ENCODE measurements around the gene KNOP1. TPM values are rescaled to one million over a fixed set of nuclear protein-coding genes. Genes with fewer than 3 reads are reported as not detected.

Gene KNOP1, protein sequence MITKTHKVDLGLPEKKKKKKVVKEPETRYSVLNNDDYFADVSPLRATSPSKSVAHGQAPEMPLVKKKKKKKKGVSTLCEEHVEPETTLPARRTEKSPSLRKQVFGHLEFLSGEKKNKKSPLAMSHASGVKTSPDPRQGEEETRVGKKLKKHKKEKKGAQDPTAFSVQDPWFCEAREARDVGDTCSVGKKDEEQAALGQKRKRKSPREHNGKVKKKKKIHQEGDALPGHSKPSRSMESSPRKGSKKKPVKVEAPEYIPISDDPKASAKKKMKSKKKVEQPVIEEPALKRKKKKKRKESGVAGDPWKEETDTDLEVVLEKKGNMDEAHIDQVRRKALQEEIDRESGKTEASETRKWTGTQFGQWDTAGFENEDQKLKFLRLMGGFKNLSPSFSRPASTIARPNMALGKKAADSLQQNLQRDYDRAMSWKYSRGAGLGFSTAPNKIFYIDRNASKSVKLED
- 17.9 TPM for total RNA-seq
- polyA plus RNA-seq (ENCODE audit: insufficient read depth, low read depth, low replicate concordance), result 10.2 TPM
- long read RNA-seq, donor 1, partial matches to known transcripts, result 39 of 39 reads
- long read RNA-seq, donor 1, other reads (novel, unspliced or antisense), result 0 of 39 reads
- long read RNA-seq, donor 2, partial matches to known transcripts, result 21 of 28 reads
- long read RNA-seq, donor 2, other reads (novel, unspliced or antisense), result 7 of 28 reads
- long read RNA-seq, donor 3, full-length matches to known transcripts, result 7 of 36 reads
- long read RNA-seq, donor 3, partial matches to known transcripts, result 29 of 36 reads
- long read RNA-seq, donor 3, other reads (novel, unspliced or antisense), result 0 of 36 reads
- long read RNA-seq, donor 4, full-length matches to known transcripts, result 6 of 20 reads
- long read RNA-seq, donor 4, partial matches to known transcripts, result 8 of 20 reads
- long read RNA-seq, donor 4, other reads (novel, unspliced or antisense), result 6 of 20 reads
- long read RNA-seq, donor 5, partial matches to known transcripts, result 0 of 1 reads
- long read RNA-seq, donor 5, other reads (novel, unspliced or antisense), result 0 of 1 reads
- long read RNA-seq, donor 6, full-length matches to known transcripts, result 8 of 48 reads
- long read RNA-seq, donor 6, partial matches to known transcripts, result 40 of 48 reads
- long read RNA-seq, donor 6, other reads (novel, unspliced or antisense), result 0 of 48 reads
- long read RNA-seq, donor 7, full-length matches to known transcripts, result 2 of 22 reads
- long read RNA-seq, donor 7, partial matches to known transcripts, result 15 of 22 reads
- long read RNA-seq, donor 7, other reads (novel, unspliced or antisense), result 5 of 22 reads
- long read RNA-seq, donor 8, full-length matches to known transcripts, result 3 of 39 reads
- long read RNA-seq, donor 8, partial matches to known transcripts, result 36 of 39 reads
- long read RNA-seq, donor 8, other reads (novel, unspliced or antisense), result 0 of 39 reads
- long read RNA-seq, donor 9, partial matches to known transcripts, result 15 of 15 reads
- long read RNA-seq, donor 9, other reads (novel, unspliced or antisense), result 0 of 15 reads
- long read RNA-seq, donor 10, partial matches to known transcripts, result 27 of 30 reads
- long read RNA-seq, donor 10, other reads (novel, unspliced or antisense), result 0 of 30 reads

DNA sequence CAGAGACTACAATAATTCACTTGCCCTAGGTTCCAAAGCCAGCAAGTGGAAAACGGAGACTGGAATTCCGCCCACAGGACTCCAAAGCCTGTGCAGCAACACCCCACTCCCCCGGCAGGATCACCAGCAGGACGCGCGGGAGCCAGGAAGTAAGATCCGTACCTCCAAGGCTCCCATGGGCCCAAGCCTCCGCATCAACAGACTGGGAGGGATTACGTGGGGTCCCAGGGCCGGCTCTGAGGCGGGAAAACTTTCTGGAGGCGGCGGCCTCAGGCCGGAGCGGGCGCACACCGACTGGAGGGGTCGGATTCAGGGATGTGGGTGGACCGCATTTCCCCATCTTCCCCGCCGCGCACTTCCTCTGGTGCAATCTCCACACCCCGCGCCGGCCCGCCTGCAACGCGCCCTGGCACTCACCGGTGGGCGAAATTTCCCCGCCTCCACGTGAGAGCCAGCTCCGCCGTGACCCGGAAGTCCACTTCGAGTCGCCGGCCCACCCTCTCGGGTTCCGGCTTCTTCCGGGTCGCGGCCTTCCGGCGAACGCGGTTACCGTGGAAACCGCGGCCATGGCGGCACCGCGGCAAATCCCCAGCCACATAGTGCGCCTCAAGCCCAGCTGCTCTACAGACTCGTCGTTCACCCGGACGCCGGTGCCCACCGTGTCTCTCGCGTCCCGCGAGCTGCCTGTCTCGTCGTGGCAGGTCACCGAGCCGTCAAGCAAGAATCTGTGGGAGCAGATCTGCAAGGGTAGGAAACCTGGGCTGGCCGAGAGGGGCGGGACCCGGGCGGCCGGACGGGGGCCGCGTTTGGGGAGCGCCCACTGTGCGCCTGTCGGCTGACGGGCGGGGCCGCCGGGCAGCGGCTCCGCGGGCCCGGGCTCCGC, at the start of gene KNOP1, which contains the start of gene IQCK:
TSS of gene KNOP1 (minus strand) at position 487 of the 883 bp plus-strand sequence. CDS start 3,192 bp downstream, outside the sequence.
TSS of gene IQCK (plus strand) at position 531 of the 883 bp plus-strand sequence. CDS start at position 567, 36 bp downstream.
- Histone ChIP-seq H3K9me3 (ENCODE audit: control insufficient read depth in 2 of 3, insufficient read depth in 1 of 3, low read length in 3 of 3) (no peaks in the 10 kb centered on the region), H3K4me3 (ENCODE audit: low read length in 3 of 3) (peak within 1 kb of the TSS; percentile 92 to 95 (median 93)), H3K36me3 (ENCODE audit: control insufficient read depth in 2 of 3, insufficient read depth in 3 of 3, low read length in 3 of 3) (peaks cover 0 to 3% (median 0%) of the 10 kb centered on the region in 3 donors), H3K27ac (ENCODE audit: low read depth in 2 of 2, low read length in 2 of 2) (peak within 1 kb of the TSS; percentile 78 to 86), H3K27me3 (ENCODE audit: control insufficient read depth, insufficient read depth, low read length) (no peaks in the 10 kb centered on the region), H3K9ac (ENCODE audit: low read length in 3 of 3) (peak within 1 kb of the TSS; percentile 13 to 85 (median 65)), H3K4me1 (ENCODE audit: control insufficient read depth in 2 of 3, insufficient read depth in 2 of 3, low read depth in 1 of 3, low read length in 3 of 3) (peaks cover 0 to 11% (median 0%) of the 10 kb centered on the region in 3 donors)
- intact Hi-C loops (cut with DNase I), result no loop called here
- DNase-seq (peak; percentile 91 to 97 (median 96)), FAIRE-seq (no peak)
- TF ChIP-seq, protein P1, sequence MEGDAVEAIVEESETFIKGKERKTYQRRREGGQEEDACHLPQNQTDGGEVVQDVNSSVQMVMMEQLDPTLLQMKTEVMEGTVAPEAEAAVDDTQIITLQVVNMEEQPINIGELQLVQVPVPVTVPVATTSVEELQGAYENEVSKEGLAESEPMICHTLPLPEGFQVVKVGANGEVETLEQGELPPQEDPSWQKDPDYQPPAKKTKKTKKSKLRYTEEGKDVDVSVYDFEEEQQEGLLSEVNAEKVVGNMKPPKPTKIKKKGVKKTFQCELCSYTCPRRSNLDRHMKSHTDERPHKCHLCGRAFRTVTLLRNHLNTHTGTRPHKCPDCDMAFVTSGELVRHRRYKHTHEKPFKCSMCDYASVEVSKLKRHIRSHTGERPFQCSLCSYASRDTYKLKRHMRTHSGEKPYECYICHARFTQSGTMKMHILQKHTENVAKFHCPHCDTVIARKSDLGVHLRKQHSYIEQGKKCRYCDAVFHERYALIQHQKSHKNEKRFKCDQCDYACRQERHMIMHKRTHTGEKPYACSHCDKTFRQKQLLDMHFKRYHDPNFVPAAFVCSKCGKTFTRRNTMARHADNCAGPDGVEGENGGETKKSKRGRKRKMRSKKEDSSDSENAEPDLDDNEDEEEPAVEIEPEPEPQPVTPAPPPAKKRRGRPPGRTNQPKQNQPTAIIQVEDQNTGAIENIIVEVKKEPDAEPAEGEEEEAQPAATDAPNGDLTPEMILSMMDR (IDR thresholded peaks at IDR 0.05; ENCODE audit: borderline replicate concordance, extremely low read depth, insufficient read depth), result no peak

DNA sequence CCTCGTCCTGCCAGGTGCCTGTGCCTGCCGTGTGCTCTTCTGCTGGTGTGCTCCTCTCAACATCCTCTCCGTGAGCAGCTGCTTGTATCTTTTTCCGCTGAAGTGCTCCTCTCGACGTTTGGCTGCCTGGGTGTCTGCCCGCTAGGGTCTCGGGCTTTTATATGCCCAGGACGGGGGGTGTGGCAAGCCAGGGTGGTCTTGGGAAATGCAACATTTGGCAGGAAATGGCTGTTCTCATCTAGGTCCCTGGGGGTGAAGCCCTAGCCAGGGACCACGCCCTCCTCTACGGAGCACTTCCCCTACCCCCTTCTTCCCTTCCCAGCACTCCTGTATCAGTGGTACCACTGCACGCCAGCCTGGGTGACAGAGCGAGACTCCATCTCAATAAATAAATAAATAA, 49.5 kb upstream of the KNOP1 start:
- no peak overlapping the region for H3K27ac ChIP-seq (ENCODE audit: low read depth in 2 of 2, low read length in 2 of 2)
- no peak for FAIRE-seq
- no peaks in the 10 kb centered on the region for H3K9me3 ChIP-seq (ENCODE audit: control insufficient read depth in 2 of 3, insufficient read depth in 1 of 3, low read length in 3 of 3)
- DNase-seq, result no peak
- no peaks in the 10 kb centered on the region for H3K36me3 ChIP-seq (ENCODE audit: control insufficient read depth in 2 of 3, insufficient read depth in 3 of 3, low read length in 3 of 3)
- intact Hi-C loops (cut with DNase I), result no loop called here
- H3K4me1 ChIP-seq (ENCODE audit: control insufficient read depth in 2 of 3, insufficient read depth in 2 of 3, low read depth in 1 of 3, low read length in 3 of 3), result peaks cover 0 to 5% (median 0%) of the 10 kb centered on the region in 3 donors
- H3K27me3 ChIP-seq (ENCODE audit: control insufficient read depth, insufficient read depth, low read length), result no peaks in the 10 kb centered on the region
- no peak overlapping the region for H3K4me3 ChIP-seq (ENCODE audit: low read length in 3 of 3)
- no peak overlapping the region for H3K9ac ChIP-seq (ENCODE audit: low read length in 3 of 3)
- TF ChIP-seq, protein P1 (IDR thresholded peaks at IDR 0.05; ENCODE audit: borderline replicate concordance, extremely low read depth, insufficient read depth), result no peak
